ENCODE data around the gene UBA7.

The UBA7 gene

GRCh38 chr3:49803465-49804140 lies 10.2 kb downstream of the UBA7 start:
- H3K4me1 ChIP-seq (ENCODE audit: control insufficient read depth, insufficient read depth, low read length) = peaks cover 5% of the 10 kb centered on the region
- H3K36me3 ChIP-seq (ENCODE audit: control insufficient read depth, insufficient read depth, low read length) = no peaks in the 10 kb centered on the region
- H3K4me3 ChIP-seq (ENCODE audit: low read depth, low read length) = peak overlapping the region; percentile 97
- peaks cover 22% of the 10 kb centered on the region for H3K27me3 ChIP-seq (ENCODE audit: control insufficient read depth, insufficient read depth, low read length)
- H3K9me3 ChIP-seq (ENCODE audit: control insufficient read depth, insufficient read depth, low read length) = no peaks in the 10 kb centered on the region
- peak overlapping the region; percentile 37 for H3K9ac ChIP-seq (ENCODE audit: low read depth, low read length)

GRCh38 chr3:49802719-49803464 lies 10.9 kb downstream of the UBA7 start, which contains the start of gene INKA1:
INKA1 (plus strand) TSS chr3:49803261; CDS start chr3:49803393, 132 bp downstream.
- peak within 1 kb of the TSS; percentile 97 for H3K4me3 ChIP-seq (ENCODE audit: low read depth, low read length)
- peaks cover 22% of the 10 kb centered on the region for H3K27me3 ChIP-seq (ENCODE audit: control insufficient read depth, insufficient read depth, low read length)
- peaks cover 5% of the 10 kb centered on the region for H3K4me1 ChIP-seq (ENCODE audit: control insufficient read depth, insufficient read depth, low read length)
- H3K36me3 ChIP-seq (ENCODE audit: control insufficient read depth, insufficient read depth, low read length) = no peaks in the 10 kb centered on the region
- H3K9ac ChIP-seq (ENCODE audit: low read depth, low read length) = peak within 1 kb of the TSS; percentile 54
- H3K9me3 ChIP-seq (ENCODE audit: control insufficient read depth, insufficient read depth, low read length) = no peaks in the 10 kb centered on the region

GRCh38 chr3:49801160-49801559 lies 12.6 kb downstream of the UBA7 start:
- Histone ChIP-seq H3K4me1 (ENCODE audit: control insufficient read depth, insufficient read depth, low read length) (peaks cover 5% of the 10 kb centered on the region), H3K9me3 (ENCODE audit: control insufficient read depth, insufficient read depth, low read length) (no peaks in the 10 kb centered on the region), H3K9ac (ENCODE audit: low read depth, low read length) (no peak overlapping the region), H3K36me3 (ENCODE audit: control insufficient read depth, insufficient read depth, low read length) (no peaks in the 10 kb centered on the region), H3K27me3 (ENCODE audit: control insufficient read depth, insufficient read depth, low read length) (peaks cover 22% of the 10 kb centered on the region), H3K4me3 (ENCODE audit: low read depth, low read length) (no peak overlapping the region)

- Histone ChIP-seq H3K36me3 (ENCODE audit: control insufficient read depth, insufficient read depth, low read length) (no peaks in the 10 kb centered on the region), H3K4me3 (ENCODE audit: low read depth, low read length) (no peak within 1 kb of the TSS), H3K27me3 (ENCODE audit: control insufficient read depth, insufficient read depth, low read length) (peaks cover 20% of the 10 kb centered on the region), H3K4me1 (ENCODE audit: control insufficient read depth, insufficient read depth, low read length) (peaks cover 2% of the 10 kb centered on the region), H3K9ac (ENCODE audit: low read depth, low read length) (no peak within 1 kb of the TSS), H3K9me3 (ENCODE audit: control insufficient read depth, insufficient read depth, low read length) (no peaks in the 10 kb centered on the region)
Measured at GRCh38 chr3:49799761-49800160, 14.0 kb downstream of the UBA7 start, which contains the start of gene CDHR4. CDHR4 (minus strand) TSS chr3:49799873; CDS start chr3:49799812, 61 bp downstream.

GRCh38 chr3:49799105-49799504 lies 14.6 kb downstream of the UBA7 start:
- no peak overlapping the region for H3K4me3 ChIP-seq (ENCODE audit: low read depth, low read length)
- H3K4me1 ChIP-seq (ENCODE audit: control insufficient read depth, insufficient read depth, low read length) = peaks cover 2% of the 10 kb centered on the region
- H3K9ac ChIP-seq (ENCODE audit: low read depth, low read length) = no peak overlapping the region
- H3K27me3 ChIP-seq (ENCODE audit: control insufficient read depth, insufficient read depth, low read length) = peaks cover 14% of the 10 kb centered on the region
- H3K36me3 ChIP-seq (ENCODE audit: control insufficient read depth, insufficient read depth, low read length) = no peaks in the 10 kb centered on the region
- H3K9me3 ChIP-seq (ENCODE audit: control insufficient read depth, insufficient read depth, low read length) = no peaks in the 10 kb centered on the region

GRCh38 chr3:49794926-49795905 lies 18.5 kb downstream of the UBA7 start:
- Histone ChIP-seq H3K4me3 (ENCODE audit: low read depth, low read length) (no peak overlapping the region), H3K36me3 (ENCODE audit: control insufficient read depth, insufficient read depth, low read length) (no peaks in the 10 kb centered on the region), H3K27me3 (ENCODE audit: control insufficient read depth, insufficient read depth, low read length) (no peaks in the 10 kb centered on the region), H3K4me1 (ENCODE audit: control insufficient read depth, insufficient read depth, low read length) (no peaks in the 10 kb centered on the region), H3K9me3 (ENCODE audit: control insufficient read depth, insufficient read depth, low read length) (no peaks in the 10 kb centered on the region), H3K9ac (ENCODE audit: low read depth, low read length) (no peak overlapping the region)

GRCh38 chr3:49794431-49794830 lies 19.3 kb downstream of the UBA7 start:
- Histone ChIP-seq H3K4me1 (ENCODE audit: control insufficient read depth, insufficient read depth, low read length) (peaks cover 3% of the 10 kb centered on the region), H3K36me3 (ENCODE audit: control insufficient read depth, insufficient read depth, low read length) (no peaks in the 10 kb centered on the region), H3K27me3 (ENCODE audit: control insufficient read depth, insufficient read depth, low read length) (no peaks in the 10 kb centered on the region), H3K9ac (ENCODE audit: low read depth, low read length) (no peak overlapping the region), H3K9me3 (ENCODE audit: control insufficient read depth, insufficient read depth, low read length) (no peaks in the 10 kb centered on the region), H3K4me3 (ENCODE audit: low read depth, low read length) (no peak overlapping the region)

- H3K9me3 ChIP-seq (ENCODE audit: control insufficient read depth, insufficient read depth, low read length) = no peaks in the 10 kb centered on the region
- no peak overlapping the region for H3K4me3 ChIP-seq (ENCODE audit: low read depth, low read length)
- H3K9ac ChIP-seq (ENCODE audit: low read depth, low read length) = no peak overlapping the region
- H3K4me1 ChIP-seq (ENCODE audit: control insufficient read depth, insufficient read depth, low read length) = peaks cover 3% of the 10 kb centered on the region
- H3K27me3 ChIP-seq (ENCODE audit: control insufficient read depth, insufficient read depth, low read length) = no peaks in the 10 kb centered on the region
- H3K36me3 ChIP-seq (ENCODE audit: control insufficient read depth, insufficient read depth, low read length) = no peaks in the 10 kb centered on the region
Measured at GRCh38 chr3:49793486-49794085, 20.2 kb downstream of the UBA7 start.

GRCh38 chr3:49792371-49793150 lies 21.2 kb downstream of the UBA7 start:
- Histone ChIP-seq H3K4me1 (ENCODE audit: control insufficient read depth, insufficient read depth, low read length) (peaks cover 3% of the 10 kb centered on the region), H3K9me3 (ENCODE audit: control insufficient read depth, insufficient read depth, low read length) (no peaks in the 10 kb centered on the region), H3K4me3 (ENCODE audit: low read depth, low read length) (no peak overlapping the region), H3K9ac (ENCODE audit: low read depth, low read length) (no peak overlapping the region), H3K36me3 (ENCODE audit: control insufficient read depth, insufficient read depth, low read length) (no peaks in the 10 kb centered on the region), H3K27me3 (ENCODE audit: control insufficient read depth, insufficient read depth, low read length) (no peaks in the 10 kb centered on the region)

- no peaks in the 10 kb centered on the region for H3K27me3 ChIP-seq (ENCODE audit: control insufficient read depth, insufficient read depth, low read length)
- H3K9me3 ChIP-seq (ENCODE audit: control insufficient read depth, insufficient read depth, low read length) = no peaks in the 10 kb centered on the region
- no peaks in the 10 kb centered on the region for H3K36me3 ChIP-seq (ENCODE audit: control insufficient read depth, insufficient read depth, low read length)
- no peak overlapping the region for H3K4me3 ChIP-seq (ENCODE audit: low read depth, low read length)
- H3K9ac ChIP-seq (ENCODE audit: low read depth, low read length) = no peak overlapping the region
- H3K4me1 ChIP-seq (ENCODE audit: control insufficient read depth, insufficient read depth, low read length) = peaks cover 6% of the 10 kb centered on the region
Measured at GRCh38 chr3:49791571-49791970, 22.2 kb downstream of the UBA7 start.
